ENCODE data around the gene AP3D1. TPM values are rescaled to one million over a fixed set of nuclear protein-coding genes. Genes with fewer than 3 reads are reported as not detected.

The AP3D1 gene
- total RNA-seq, 1 donor from 2014 or later = 50.9 TPM

GRCh38 chr19:2084993-2085720 is 66.2 kb downstream of the AP3D1 start:
- no peak overlapping the region for H3K4me2 ChIP-seq
- peaks cover 22% of the 10 kb centered on the region for H3K4me1 Mint-ChIP-seq
- H3K4me3 ChIP-seq = no peak overlapping the region

DNA sequence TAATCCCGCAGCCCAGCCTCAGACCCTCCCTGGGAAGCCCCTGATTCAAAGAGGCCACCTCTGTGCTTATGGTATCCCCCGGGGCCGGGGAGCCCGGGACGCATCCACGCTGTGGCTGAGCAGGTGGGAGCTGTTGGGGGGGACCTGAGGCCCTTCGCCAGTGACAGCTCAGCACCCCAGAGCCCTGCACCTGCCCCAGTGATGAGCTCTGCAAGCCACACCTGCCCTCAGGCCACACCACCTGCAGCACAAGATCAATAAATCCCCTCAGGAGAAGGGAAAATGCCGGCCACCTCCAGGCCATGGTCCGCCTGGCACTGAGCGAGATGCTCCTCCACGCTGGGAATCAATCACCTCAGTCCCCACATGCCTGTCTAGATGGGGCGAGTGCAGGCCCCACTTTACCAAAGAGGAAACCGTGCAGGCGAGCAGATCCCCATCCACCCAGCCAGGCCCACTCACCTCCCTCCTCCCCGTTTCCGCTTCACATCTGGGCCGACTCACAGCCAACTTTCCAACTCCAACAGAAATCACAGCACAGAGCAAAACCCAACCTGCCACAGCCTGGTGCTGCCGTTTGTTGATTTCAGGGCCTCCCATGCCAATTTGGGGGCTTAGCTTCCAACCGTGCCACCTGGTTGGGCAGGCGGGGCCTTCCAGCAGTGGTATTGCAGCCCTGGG is 68.1 kb downstream of the AP3D1 start:
- Mint-ChIP-seq H3K36me3 (peaks cover 2% of the 10 kb centered on the region), H3K4me3 (no peak overlapping the region), H3K27me3 (ENCODE audit: insufficient read depth, low read depth) (peaks cover 2% of the 10 kb centered on the region), H3K9me3 (no peaks in the 10 kb centered on the region), H3K27ac (no peak overlapping the region), H3K4me1 (peaks cover 12% of the 10 kb centered on the region)
- Histone ChIP-seq H2AFZ (replicated peaks) (no peak overlapping the region), H3K9me3 (ENCODE audit: low read depth) (no peaks in the 10 kb centered on the region), H3K4me2 (no peak overlapping the region), H3K4me3 (no peak overlapping the region), H3K27ac (no peak overlapping the region), H3K79me2 (ENCODE audit: low read depth) (no peaks in the 10 kb centered on the region), H4K20me1 (ENCODE audit: low read depth) (peaks cover 3% of the 10 kb centered on the region), H3K36me3 (no peaks in the 10 kb centered on the region), H3K4me1 (no peaks in the 10 kb centered on the region), H3K9ac (no peak overlapping the region), H3K27me3 (no peaks in the 10 kb centered on the region), H3F3A (ENCODE audit: low read depth) (no peaks in the 10 kb centered on the region)
- TF ChIP-seq EZH2phosphoT487 (IDR thresholded peaks at IDR 0.05) = no peak
- TF ChIP-seq CTCF (IDR thresholded peaks at IDR 0.05) = no peak
- no peak for TF ChIP-seq EZH2 (IDR thresholded peaks at IDR 0.05)
- no peak for DNase-seq (ENCODE audit: low spot score)

More at GRCh38 chr19:2084993-2085720, 66.2 kb downstream of the AP3D1 start:
- peaks cover 4% of the 10 kb centered on the region for H3K4me1 ChIP-seq
- no peaks in the 10 kb centered on the region for H3K27me3 ChIP-seq
- Mint-ChIP-seq H3K36me3 (no peaks in the 10 kb centered on the region), H3K27me3 (ENCODE audit: insufficient read depth, low read depth) (no peaks in the 10 kb centered on the region), H3K9me3 (no peaks in the 10 kb centered on the region), H3K4me3 (no peak overlapping the region), H3K27ac (no peak overlapping the region)
- no peak overlapping the region for H3K27ac ChIP-seq
- peaks cover 3% of the 10 kb centered on the region for H4K20me1 ChIP-seq (ENCODE audit: low read depth)
- TF ChIP-seq EZH2 (IDR thresholded peaks at IDR 0.05) = no peak
- no peak for TF ChIP-seq CTCF (IDR thresholded peaks at IDR 0.05)
- no peak for TF ChIP-seq EZH2phosphoT487 (IDR thresholded peaks at IDR 0.05)
- no peak overlapping the region for H3K9ac ChIP-seq
- DNase-seq (ENCODE audit: low spot score) = no peak
- H3K79me2 ChIP-seq (ENCODE audit: low read depth) = no peaks in the 10 kb centered on the region
- H3F3A ChIP-seq (ENCODE audit: low read depth) = no peaks in the 10 kb centered on the region
- no peaks in the 10 kb centered on the region for H3K9me3 ChIP-seq (ENCODE audit: low read depth)
- H3K36me3 ChIP-seq = no peaks in the 10 kb centered on the region
- no peak overlapping the region for H2AFZ ChIP-seq (replicated peaks)

DNA sequence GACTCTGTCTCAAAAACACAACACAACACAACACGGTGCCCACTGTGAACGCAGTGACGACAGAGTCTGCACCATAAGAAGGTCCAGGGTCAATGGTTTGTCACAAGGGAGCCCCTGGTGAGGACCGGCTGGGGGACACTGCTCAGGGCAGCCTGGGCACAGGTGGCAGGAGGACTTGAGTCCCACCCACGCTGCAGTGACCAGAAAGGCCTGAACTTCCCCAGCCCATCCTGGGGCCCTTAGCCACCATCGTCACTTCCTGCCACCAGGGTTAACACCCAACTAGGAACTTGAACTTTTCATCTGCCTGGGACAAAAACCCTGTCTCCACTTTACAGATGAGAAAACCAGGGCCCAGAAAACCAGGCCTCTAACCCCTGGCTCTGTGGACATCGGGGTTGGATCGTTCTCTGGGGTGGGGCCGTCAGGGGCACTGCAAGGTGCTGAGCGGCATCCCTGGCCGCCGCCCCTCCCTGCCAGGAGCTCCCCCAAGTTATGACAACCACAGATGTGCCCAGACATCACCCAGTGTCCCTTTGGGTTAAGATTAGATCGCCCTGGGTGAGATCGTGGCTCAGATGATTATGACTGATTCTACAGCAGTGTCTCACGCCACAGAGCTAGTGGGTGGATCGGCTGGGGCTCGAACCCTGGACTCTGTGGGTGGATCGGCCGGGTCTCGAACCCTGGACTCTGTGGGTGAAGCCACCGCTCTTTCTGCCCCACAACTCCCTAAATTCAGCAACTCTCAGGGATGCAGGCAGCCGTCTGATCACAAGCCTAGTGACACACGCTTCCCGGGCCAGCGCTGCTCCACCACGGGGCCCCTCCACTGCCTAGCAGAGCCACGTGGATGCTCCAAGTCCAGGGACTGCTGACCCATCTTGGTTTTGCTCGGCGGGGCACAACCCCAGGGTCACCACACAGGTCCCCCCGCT is 69.2 kb downstream of the AP3D1 start:
- Mint-ChIP-seq H3K4me1 (peaks cover 8% of the 10 kb centered on the region), H3K36me3 (peaks cover 2% of the 10 kb centered on the region), H3K27me3 (ENCODE audit: insufficient read depth, low read depth) (peaks cover 2% of the 10 kb centered on the region), H3K9me3 (no peaks in the 10 kb centered on the region), H3K27ac (no peak overlapping the region), H3K4me3 (no peak overlapping the region)
- H3F3A ChIP-seq (ENCODE audit: low read depth) = no peaks in the 10 kb centered on the region
- H3K79me2 ChIP-seq (ENCODE audit: low read depth) = no peaks in the 10 kb centered on the region
- H3K4me1 ChIP-seq = no peaks in the 10 kb centered on the region
- DNase-seq (ENCODE audit: low spot score) = no peak
- H3K4me2 ChIP-seq = no peak overlapping the region
- H3K4me3 ChIP-seq = no peak overlapping the region
- H3K27me3 ChIP-seq = no peaks in the 10 kb centered on the region
- H2AFZ ChIP-seq (replicated peaks) = no peak overlapping the region
- H4K20me1 ChIP-seq (ENCODE audit: low read depth) = no peaks in the 10 kb centered on the region
- no peaks in the 10 kb centered on the region for H3K9me3 ChIP-seq (ENCODE audit: low read depth)
- no peaks in the 10 kb centered on the region for H3K36me3 ChIP-seq
- no peak for TF ChIP-seq EZH2phosphoT487 (IDR thresholded peaks at IDR 0.05)
- no peak overlapping the region for H3K27ac ChIP-seq
- no peak overlapping the region for H3K9ac ChIP-seq

All from neural progenitor cell (in vitro differentiated cells).